Fibroblast of skin of left biceps (primary cell): ENCODE measurements around the gene CALD1.

Source experiments
- DNase-seq, 2 experiments: peaks; one replicate each; pipeline ENCODE4 v3.0.0-alpha.2; 2013; ENCODE audit warnings: low read depth in 2 of 2

Gene CALD1

DNA sequence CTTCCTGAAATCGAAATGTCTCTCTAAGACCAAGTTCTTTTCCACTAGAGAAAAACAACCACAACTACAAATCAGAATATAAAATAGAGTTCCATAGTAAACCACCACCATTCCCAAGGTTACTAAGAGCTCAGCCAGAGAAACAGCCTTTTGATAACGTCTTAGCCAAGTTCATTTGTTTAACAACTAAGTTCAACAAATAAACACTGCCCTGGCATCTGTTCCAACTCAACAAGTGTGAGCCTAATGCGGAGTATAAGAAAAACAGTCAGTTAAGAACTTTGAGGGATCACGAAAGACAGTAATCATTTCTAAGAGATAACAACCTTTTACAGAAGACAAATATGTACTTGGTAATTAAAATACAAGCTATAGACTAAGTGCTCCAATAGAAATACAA, 77.3 kb downstream of the CALD1 start:
- DNase-seq: no peak

DNA sequence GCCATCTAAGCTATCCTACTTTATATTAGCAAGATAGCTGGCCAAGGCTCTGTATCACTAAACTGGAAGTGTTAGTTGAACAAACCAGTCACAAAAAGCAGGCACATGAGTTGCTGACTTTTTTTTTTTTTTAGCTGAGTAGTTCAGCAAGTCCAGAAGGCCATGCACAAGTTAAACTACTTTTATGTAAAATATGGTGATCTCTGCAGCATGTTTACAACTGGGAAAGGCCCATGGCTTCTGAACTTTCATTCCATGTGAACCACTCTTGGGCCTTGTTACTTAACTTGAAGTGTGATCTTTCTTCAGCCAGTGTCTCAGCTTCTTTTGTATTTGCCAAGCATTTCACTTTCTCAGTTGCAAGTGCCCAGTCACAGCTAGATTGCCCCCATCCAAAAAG, 78.5 kb downstream of the CALD1 start:
- DNase-seq: no peak

DNA sequence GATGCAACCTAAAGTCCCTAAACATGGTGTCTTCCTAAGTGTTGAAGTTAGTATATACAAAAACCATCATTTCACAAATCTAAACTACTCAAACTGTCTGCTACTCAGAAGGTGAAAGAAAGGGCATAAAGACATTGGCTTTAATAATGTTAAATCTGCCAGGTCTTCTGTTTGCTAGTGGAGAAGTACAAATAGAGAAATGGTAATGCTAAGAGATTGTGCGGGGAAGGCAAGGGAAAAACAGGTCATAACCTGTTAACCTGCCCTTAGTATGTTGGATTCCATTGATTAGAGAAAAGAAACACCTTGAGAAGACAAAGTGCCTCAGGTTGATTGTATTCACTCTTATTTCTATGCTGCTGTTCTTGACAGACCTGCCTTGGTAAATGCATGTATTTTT, 80.3 kb downstream of the CALD1 start:
- DNase-seq: no peak

DNA sequence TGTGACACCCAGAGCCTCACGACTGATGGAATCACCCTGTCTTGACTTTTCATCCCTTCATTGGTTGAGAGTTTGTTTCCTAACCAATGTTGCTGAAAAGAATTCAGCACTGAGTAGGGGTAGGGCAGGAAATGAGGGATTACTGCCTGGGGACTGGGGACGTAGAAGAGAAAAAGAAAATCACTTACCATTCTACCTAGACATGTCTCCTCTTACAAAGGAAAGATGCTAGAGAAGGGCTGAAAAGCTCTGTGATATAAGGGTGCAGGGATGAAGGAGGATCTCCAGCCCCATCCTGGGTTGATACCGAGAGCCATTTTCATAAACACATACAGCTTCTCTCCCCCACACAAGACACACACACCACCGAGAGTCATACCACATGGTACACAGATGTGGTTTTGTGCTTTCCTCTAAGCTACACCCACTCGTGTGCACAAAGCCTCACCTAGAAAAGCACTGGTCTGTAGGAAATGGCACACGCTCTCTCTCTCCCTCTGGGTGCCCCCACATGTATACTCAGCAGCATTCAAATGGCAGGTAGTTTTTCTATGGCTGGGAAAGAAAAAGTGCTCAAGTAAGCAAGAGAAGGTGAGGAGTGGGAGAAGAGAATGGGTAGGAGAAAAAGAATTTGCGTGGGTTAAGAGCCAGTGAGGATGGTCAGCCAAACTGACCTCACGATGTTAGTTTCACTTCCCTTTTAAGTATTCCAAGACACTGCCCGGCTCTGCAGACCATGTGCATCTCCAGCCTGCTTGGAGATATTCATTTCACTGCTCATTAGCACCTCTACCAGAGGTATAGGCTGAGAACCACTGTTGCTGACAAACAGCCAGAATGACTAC, 85.8 kb downstream of the CALD1 start:
- no peak for DNase-seq

DNA sequence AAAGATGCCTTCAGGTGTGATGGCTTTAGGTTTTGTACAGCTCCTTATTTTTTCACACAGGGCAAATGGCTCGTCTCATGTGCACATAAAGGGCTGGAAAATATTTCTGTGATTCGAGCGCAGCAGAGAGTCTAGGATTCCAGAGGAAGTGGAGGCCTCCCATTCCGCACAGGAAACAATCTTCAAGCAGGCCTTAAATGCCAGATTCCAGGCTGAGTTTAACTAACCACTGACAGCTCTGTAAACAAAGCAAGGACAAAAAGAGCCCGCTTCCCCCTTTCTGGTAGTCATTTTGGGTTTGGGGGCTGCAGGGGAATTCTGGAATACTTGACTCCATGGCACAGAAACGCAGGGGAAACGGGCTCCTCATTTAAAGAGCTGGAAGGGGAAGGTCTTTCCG, 87.2 kb downstream of the CALD1 start:
- no peak for DNase-seq

DNA sequence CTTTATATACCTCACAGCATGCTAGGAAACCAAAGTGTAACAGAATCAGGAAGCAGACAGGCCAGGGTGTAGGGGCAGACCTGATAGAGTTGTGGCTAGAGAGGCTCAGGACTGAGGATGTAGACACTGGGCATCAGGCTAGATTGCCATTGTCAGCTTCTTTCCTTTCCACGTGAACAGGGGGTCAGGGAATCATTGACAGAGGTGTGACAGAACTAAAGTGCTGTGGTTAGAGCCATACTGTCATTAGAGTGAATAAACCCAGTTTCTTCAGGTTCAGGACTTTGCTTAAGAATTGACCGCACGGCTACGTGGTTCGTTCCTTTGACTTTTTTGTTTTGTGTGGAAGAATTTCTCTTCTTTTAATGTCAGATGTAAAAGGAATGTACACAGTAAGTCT, 90.7 kb downstream of the CALD1 start:
- no peak for DNase-seq

DNA sequence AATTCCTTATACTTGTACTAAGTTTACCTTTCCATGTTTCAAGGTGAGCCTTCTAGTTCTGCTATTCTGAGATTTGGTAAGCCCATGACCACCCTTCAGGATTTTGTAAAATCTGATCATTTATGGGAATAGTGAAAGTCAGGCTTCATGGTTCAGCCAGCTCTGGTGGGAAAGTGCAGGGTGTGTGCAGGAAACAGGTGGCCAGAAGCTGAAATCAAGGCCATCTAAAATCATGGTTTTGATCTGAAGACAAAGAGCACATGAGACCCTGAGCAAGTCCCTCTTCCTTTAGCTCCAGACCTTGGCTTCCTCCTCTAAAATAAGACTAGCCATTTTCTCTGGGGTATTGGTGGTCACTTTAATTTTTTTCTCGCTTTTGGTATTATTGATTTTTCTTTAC, 91.3 kb downstream of the CALD1 start:
- no peak for DNase-seq

DNA sequence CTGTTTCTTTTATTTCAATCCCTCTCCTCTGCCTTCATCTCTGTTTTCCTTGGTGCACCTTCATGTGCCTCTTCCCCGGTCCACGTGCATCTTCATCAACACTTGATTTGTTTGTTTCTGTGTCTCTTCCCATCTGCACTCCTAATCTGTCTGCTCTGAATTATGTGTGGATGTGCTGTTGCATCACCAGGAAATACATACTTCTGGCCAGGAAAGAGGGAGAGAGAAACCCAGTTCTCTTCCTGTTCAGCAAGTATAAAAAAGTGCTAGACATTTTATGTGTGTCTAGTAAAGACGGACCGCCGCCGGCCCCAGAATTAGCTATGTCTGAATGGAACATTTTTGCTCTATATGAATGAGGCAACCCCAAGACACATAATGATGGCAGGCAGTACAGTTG, 93.8 kb downstream of the CALD1 start:
- DNase-seq: no peak

DNA sequence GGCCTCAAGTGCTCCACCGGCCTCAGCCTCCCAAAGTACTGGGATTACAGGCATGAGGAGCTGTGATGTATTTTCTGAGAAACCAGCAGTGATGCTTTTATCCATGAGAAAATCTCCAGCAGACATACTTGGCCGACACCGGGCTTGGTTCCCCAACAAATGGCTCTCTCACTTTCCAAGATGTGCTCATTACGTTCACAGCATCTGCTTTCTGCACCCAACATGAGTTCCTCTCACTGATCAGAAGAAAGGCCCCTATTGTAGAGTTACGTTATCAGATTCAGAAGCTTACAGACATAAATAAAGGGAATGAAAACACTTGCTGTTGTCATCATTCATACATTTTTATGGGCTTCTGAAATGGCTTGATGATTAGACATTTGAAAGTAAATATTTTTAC, 95.0 kb downstream of the CALD1 start:
- DNase-seq: no peak

DNA sequence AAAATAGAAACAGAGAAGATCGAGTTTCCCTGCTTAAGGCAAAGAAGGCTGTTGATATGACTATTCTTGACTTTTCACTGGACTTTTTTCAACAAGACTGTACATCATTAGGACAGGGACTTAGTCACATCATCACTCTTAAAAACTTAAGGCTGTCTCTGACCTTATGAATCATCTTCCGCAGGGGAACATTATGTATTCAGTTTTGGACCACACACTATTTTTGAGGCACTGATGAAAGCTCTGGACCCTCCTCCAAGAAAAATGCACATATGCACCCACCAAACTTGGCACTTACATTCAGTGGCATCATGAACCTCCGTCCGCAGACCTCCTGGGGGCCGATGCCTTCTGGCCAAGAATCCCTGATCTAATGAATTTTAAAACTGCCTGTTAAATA, 96.4 kb downstream of the CALD1 start:
- no peak for DNase-seq

DNA sequence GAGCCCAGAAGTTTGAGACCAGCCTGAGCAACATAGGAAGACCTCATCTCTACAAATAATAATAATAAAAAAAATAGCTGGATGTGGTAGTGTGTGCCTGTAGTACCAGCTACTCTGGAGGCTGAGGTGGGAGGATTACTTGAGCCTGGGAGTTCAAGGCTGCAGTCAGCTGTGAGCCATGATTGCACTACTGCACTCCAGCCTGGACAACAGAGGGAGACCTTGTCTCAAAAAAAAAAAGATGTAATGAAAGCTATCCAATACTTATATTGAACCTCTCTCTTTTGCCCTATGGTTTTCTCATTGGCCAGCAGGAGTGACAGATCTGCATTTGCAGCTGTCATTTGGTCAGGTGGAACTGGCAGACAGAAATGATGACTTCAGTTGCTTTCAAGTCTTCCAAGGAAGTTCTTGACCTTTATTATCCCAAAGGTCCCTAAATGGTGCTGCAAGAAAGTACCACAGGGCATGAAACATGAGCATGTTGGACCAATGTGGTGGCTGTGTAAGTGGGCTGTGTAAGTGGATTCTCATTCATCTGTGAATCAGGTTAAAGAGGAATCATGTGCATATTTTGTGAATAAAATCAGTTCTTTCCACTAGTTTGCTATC, 99.4 kb downstream of the CALD1 start:
- DNase-seq: no peak

DNA sequence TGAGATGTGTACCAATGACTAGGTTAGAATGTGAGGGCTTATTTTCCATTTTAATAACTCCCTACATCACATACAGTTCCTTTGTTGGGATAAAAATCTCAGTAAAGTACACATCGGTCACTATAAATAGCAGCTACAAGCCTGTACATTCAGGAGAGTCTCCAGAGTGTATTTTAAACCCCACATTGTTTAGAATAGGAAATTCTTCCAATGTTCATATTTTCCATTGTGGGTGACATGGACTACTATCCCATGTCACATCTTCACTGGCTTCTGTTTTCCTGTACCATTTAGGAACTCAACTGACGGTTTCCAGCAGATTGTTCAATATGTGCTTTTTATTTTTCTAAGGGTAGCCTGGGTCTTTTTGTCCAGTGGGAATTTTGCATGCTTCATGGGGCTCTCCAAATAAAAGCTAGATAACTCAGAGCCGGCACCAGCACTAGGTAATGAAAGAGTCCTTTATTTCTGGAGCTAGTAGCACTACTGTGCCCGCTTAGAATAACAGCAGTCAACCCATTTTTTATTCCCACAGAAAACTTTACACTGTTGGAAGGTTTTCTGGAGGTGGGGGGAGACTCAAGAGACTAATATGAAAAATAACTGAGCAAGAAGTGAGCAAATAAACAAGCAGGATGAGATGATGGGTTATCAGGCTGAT, 100.5 kb downstream of the CALD1 start:
- DNase-seq: no peak

DNA sequence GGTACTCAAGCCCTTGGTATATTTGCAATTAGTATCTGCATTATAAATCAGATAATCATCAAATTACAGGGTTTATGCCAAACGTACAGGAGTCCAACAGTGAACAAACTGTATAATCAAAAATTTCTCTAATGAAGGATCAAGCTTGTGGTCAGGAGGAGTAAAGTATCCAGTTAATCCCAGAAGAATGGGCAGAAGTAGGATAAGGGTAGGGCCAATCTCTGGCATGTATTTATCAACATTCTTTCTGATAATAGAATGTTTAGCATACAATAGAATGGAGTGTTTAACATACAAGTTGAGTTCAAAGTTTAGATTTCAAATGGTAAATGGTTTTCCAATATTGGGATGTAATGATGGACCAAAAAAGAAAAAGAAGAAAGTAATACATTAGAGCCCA, 103.0 kb downstream of the CALD1 start:
- no peak for DNase-seq

DNA sequence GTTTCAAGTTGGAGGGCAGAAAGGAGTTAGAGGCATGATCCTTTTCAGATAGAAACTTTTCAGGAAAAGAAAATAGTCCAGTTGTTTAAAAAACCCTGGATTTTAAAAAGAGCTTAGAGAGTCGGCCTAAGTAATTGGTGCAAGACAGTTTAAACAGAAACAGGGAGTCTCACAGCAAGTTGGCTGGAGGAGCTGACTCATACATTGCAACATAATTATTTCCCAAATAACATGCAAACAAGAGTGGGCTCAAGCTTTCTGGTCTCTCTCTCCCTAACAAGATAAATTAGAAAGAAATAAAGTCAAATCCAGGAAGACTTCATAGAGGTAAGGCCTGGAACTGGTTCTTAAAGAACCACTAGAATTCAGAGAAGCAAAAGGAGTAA, 106.5 kb downstream of the CALD1 start:
- no peak for DNase-seq

DNA sequence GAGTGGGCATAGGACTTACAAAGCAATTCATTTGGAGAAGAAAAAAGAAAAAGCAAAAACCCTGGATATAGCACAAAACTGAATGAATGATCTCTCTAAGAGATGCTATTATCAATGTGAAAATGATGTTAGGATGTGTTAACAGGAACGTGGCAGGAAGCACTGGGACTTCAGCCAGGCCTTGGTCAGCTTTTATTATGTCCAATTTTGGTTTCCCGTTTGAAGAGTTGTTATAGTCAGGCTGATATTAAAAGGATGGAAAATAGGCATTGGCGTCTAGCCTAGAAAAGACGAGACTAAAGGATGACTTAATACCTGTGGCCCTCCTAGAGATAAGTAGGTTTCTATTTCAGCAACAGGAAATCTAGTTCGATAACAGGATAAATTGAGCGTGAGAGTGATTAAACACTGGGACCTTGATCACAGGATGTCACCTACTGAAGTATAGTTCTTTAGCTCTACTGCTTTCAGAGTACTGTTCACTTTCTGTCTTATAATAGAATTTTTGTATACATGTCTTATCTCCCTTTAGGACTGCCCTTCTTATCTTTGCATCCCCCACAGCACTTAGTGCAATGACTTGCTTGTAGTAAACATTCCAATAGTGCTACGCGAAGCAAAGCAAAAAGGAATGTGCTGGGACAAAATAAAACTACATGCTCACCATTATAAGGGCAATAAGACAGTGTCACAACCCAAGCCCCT, 107.1 kb downstream of the CALD1 start:
- no peak for DNase-seq

DNA sequence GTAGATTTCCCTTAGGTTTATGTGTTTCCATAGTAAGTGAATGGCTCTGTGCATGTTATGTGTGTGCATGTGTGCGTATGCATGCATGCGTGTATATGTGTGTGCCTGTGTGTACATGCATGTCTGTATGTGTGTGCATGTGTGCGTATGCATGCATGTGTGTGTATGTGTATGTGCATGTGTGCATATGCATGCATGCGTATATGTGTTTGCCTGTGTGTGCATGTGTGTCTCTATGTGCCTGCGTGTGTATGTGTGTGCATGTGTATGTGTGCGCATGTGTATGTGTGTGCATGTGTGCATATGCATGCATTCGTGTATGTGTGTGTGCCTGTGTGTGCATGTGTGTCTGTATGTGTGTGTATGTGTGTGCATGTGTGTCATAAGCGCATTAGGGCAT, 108.1 kb downstream of the CALD1 start:
- DNase-seq: no peak

DNA sequence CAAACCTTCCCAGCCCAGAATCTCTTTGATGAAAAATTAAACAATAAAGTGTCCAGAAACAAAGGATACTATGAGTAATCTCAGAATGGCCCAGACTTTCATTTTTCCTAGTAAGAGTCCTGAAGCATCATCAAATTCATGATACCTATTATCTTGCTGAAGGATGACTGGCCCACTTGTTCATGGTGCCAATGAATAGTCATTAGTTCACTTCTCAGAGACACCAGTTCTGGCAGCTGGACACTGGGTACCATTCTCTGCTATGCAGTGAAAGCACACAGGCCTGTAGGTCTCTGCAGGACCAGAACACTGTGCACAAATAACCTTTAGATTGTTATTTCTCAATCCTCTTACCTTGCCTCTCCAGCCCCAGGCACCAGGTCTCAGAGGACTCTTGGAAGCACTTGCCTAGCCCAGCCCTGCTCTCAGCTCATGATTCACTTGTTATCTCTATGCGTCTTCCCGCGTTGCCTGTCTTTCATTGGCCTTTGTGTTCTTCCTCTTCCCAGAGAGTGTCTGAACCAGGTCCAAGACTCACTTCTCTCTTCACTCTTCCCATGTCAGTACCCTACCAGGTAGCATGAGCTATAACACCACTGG, 108.8 kb downstream of the CALD1 start:
- DNase-seq: no peak

DNA sequence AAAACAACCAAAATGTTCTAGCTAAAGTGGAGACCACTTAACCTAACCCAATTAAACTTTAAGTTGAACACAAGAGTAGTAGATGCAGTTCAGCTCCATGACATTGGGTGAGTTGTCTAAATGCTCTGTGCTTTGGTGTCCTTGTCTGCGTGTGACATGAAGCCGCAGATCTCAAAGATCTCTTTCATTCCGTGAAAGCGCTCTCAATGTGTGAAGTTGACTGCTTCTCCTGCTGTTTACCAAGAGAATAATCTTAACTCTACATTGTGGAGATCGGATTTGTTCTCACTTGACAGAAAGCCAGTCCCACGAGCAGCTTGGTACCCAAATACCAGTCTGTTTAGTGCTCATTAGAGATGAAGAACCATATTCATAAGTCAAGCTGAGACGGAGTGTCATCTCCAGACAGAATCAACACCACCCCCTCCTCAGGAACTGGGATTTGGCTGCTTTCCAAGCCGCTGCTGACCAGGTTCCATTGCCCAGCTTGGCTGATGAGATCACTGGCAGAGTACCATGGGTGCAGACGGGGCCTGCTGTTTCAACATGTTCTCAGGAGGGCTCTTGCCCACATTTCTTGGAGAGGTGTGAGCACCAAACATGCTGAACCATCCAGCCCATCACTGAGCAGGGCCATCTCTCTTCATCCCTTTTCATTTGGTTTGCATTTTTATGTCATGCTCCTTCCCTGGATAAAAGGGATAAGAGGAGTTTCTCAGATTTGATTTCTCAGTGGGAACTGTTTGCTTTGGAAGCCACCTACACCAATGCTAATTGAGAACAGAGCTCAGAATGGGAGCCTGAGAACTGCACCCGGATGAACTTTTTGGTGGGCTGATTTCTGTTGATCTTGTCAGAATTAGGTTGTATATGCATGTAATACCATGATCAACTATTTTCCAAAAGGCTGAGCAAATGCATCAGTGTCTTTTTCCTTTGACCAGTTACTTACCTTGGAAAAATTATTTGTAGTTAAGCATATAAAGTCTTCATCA, 111.1 kb downstream of the CALD1 start:
- no peak for DNase-seq

DNA sequence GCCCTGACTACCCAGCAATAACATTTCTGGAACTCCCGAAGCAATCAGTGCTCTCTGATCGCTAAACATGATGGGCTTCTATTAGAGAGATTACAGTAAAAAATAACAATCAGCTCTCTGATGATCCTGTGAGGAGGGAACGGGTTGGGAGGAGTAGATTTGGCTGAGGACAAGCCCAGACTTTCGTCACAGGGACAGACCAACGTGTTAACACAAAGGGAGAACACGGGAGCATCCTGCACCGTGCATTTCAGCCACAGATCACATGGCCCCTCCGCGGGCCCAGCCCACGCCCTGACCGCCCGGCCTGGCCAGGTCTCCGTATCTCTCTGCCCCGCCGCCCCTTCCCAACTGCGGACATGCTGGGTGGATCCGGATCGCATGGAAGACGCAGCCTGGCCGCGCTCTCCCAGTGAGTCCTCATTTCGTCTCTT, 111.8 kb downstream of the CALD1 start:
- peak in 1 of 2 experiments; percentile 76 for DNase-seq
